ENCODE data around the gene PLEKHG2.
A peak's percentile ranks its signal among the peaks of the same experiment; 100 is the strongest.

PLEKHG2 gene

DNA sequence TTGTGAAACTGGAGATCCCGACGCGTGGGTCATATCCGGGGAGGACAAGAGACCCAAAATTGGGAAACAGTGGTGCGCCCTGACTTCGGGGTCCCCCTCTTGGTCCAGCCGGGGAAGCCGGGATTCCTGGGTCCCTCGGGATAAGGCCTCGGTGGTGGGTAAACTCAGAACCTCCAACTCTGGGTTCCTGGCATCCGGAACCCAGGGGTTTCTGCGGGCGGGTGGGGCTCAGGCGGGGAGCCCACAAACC is 5.1 kb upstream of the PLEKHG2 start:
- no peaks in the 10 kb centered on the region for H3K27me3 Mint-ChIP-seq (ENCODE audit: low read depth)
- peak overlapping the region; percentile 98 for H3K27ac Mint-ChIP-seq
- H3K36me3 Mint-ChIP-seq (ENCODE audit: low read depth), result peaks cover 24% of the 10 kb centered on the region
- peaks cover 47% of the 10 kb centered on the region for H3K4me1 Mint-ChIP-seq (ENCODE audit: low read depth)
- no peaks in the 10 kb centered on the region for H3K9me3 Mint-ChIP-seq
- peak overlapping the region; percentile 96 for H3K4me3 Mint-ChIP-seq

DNA sequence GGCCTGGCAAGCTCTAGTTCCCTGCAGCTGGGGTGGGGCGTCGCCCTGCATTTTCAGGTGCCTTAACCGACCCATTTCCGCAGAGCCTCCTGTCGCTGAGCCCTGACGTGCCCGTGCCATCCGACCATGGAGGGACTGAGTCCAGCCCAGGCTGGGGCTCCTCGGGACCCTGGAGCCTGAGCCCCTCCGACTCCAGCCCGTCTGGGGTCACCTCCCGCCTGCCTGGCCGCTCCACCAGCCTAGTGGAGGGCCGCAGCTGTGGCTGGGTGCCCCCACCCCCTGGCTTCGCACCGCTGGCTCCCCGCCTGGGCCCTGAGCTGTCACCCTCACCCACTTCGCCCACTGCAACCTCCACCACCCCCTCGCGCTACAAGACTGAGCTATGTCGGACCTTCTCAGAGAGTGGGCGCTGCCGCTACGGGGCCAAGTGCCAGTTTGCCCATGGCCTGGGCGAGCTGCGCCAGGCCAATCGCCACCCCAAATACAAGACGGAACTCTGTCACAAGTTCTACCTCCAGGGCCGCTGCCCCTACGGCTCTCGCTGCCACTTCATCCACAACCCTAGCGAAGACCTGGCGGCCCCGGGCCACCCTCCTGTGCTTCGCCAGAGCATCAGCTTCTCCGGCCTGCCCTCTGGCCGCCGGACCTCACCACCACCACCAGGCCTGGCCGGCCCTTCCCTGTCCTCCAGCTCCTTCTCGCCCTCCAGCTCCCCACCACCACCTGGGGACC is 4.6 kb upstream of the PLEKHG2 start:
- H3K27ac Mint-ChIP-seq, result peak overlapping the region; percentile 98
- peaks cover 44% of the 10 kb centered on the region for H3K4me1 Mint-ChIP-seq (ENCODE audit: low read depth)

GRCh38 chr19:39408392-39409207 is 3.9 kb upstream of the PLEKHG2 start:
- Mint-ChIP-seq H3K36me3 (ENCODE audit: low read depth) (peaks cover 24% of the 10 kb centered on the region), H3K4me1 (ENCODE audit: low read depth) (peaks cover 44% of the 10 kb centered on the region), H3K9me3 (no peaks in the 10 kb centered on the region), H3K27me3 (ENCODE audit: low read depth) (no peaks in the 10 kb centered on the region), H3K27ac (peak overlapping the region; percentile 98), H3K4me3 (peak overlapping the region; percentile 96)

More for the DNA sequence above, 4.6 kb upstream of the PLEKHG2 start:
- Mint-ChIP-seq H3K27me3 (ENCODE audit: low read depth) (no peaks in the 10 kb centered on the region), H3K36me3 (ENCODE audit: low read depth) (peaks cover 24% of the 10 kb centered on the region), H3K4me3 (peak overlapping the region; percentile 96), H3K9me3 (no peaks in the 10 kb centered on the region)

- no peaks in the 10 kb centered on the region for H3K27me3 Mint-ChIP-seq (ENCODE audit: low read depth)
- peak overlapping the region; percentile 96 for H3K4me3 Mint-ChIP-seq
- H3K4me1 Mint-ChIP-seq (ENCODE audit: low read depth), result peaks cover 47% of the 10 kb centered on the region
- H3K27ac Mint-ChIP-seq, result peak overlapping the region; percentile 98
- peaks cover 24% of the 10 kb centered on the region for H3K36me3 Mint-ChIP-seq (ENCODE audit: low read depth)
- no peaks in the 10 kb centered on the region for H3K9me3 Mint-ChIP-seq
Measured at GRCh38 chr19:39409208-39410016, 3.1 kb upstream of the PLEKHG2 start.

DNA sequence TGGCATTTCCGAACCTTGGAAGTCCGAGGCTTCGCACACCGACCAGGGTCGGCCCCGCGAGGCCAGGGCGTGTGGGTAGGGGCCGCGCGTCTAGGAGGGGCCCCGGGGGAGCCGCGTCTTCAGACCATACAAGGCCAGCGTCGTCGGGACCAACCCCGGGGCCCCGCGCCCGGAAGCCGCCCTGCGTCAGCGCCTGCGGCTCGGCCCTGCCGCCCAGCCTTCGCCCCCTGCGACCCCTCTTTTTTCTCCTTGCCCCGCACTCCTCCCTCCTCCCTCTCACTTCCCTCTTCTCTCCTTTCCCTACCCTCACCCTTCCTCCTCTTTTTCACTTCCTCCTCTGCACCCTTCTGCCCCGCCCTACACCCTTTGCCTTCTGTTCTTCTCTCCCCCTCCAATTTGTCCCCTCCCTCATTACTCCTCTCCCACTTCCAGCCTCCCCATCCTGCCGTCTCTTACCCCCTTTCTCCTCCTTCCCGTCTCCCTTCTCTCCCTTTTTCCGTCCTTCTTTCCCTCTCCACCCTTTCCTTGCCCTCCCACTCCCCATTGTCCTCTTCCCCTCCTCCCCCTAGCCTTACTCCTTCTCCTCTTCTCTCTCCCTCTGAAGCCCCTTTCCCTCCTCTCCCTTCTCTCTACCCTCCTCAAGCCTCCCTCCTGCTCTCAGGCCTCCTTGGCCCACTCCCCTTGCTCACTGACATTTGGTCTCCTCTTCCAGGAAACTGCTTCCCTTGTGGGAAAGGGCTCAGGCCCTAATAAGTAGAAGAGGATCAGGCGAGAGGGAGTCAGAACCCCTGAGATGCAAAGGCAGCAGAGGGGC is 2.2 kb upstream of the PLEKHG2 start:
- Mint-ChIP-seq H3K9me3 (no peaks in the 10 kb centered on the region), H3K27me3 (ENCODE audit: low read depth) (no peaks in the 10 kb centered on the region), H3K4me3 (peak overlapping the region; percentile 78), H3K36me3 (ENCODE audit: low read depth) (peaks cover 24% of the 10 kb centered on the region), H3K4me1 (ENCODE audit: low read depth) (peaks cover 46% of the 10 kb centered on the region), H3K27ac (peak overlapping the region; percentile 96)

- peak overlapping the region; percentile 96 for H3K27ac Mint-ChIP-seq
- H3K4me3 Mint-ChIP-seq, result peak overlapping the region; percentile 78
- H3K4me1 Mint-ChIP-seq (ENCODE audit: low read depth), result peaks cover 41% of the 10 kb centered on the region
- no peaks in the 10 kb centered on the region for H3K9me3 Mint-ChIP-seq
- H3K27me3 Mint-ChIP-seq (ENCODE audit: low read depth), result no peaks in the 10 kb centered on the region
- H3K36me3 Mint-ChIP-seq (ENCODE audit: low read depth), result peaks cover 24% of the 10 kb centered on the region
Measured at GRCh38 chr19:39410831-39411080, 1.7 kb upstream of the PLEKHG2 start.

DNA sequence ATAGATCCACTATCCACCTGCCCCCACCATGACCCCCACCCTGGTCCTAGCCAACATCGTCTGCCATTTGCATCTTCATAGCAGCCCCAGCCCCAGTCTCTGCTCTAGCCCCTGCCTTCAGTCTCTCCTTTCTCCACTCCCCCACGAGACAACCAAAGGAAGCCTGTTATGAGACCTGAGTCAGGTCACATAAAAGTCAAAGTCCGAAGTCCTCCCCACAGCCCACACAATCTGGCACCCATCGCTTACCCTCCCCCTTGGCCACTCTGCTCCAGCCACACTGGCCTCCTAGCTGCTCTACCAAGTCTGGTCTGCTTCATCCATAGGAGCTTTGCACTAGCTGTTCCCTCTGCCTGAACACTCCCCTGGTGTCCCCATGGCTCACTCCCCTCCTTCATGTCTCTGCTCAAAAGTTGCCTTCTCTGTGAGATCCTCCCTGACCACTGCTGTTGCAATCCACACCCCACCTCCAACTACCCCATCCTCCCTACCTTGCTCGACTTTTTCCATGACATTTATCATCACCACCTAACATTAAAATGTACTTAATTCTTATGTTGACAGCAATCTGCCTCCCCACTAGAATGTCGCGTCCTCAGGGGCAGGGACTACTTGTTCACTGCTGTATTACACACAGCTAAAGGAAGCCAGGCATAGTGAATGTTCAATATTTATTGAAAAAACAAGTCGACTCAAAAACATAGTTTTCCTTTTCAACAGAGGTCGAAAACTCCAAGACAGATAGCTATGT is 1.2 kb upstream of the PLEKHG2 start:
- Mint-ChIP-seq H3K27me3 (ENCODE audit: low read depth) (no peaks in the 10 kb centered on the region), H3K36me3 (ENCODE audit: low read depth) (peaks cover 24% of the 10 kb centered on the region), H3K9me3 (no peaks in the 10 kb centered on the region), H3K27ac (peak overlapping the region; percentile 96), H3K4me1 (ENCODE audit: low read depth) (peaks cover 37% of the 10 kb centered on the region), H3K4me3 (peak overlapping the region; percentile 78)

DNA sequence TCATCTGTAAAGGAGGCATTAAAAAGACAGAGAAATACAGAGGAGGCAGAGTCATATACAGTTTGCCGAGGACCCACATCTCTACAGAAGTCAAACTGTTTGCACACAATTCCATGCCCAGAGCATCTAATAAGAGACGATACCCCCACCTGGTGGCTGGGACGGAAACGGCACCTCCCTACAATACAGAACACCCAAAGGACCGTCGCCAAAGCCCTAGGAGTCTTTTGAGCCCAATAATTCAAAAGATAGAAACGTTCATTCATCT is 703 bp upstream of the PLEKHG2 start:
- peak overlapping the region; percentile 78 for H3K4me3 Mint-ChIP-seq
- peaks cover 36% of the 10 kb centered on the region for H3K4me1 Mint-ChIP-seq (ENCODE audit: low read depth)
- peaks cover 24% of the 10 kb centered on the region for H3K36me3 Mint-ChIP-seq (ENCODE audit: low read depth)
- H3K9me3 Mint-ChIP-seq, result no peaks in the 10 kb centered on the region
- H3K27ac Mint-ChIP-seq, result peak overlapping the region; percentile 96
- H3K27me3 Mint-ChIP-seq (ENCODE audit: low read depth), result no peaks in the 10 kb centered on the region

DNA sequence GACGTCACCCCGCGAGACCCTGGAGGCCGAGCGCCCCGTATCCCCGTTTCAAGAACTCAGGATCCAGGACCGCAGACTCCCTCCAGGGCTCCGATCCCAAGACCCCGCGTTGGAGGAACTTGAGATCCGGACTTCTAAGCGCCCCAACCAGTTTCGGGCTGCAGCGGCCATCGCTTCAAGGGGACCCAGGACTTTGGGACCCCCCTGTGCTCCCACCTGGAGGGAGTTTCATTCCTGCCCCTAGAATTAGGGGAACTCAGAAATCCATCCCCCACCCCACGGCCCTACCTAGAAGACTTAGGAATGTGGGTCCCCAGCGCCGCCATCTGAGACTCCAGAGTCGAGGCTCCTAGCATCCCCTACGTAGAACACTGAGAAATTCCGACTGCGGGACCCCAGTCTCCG is 400 bp downstream of the PLEKHG2 start:
- Mint-ChIP-seq H3K9me3 (no peaks in the 10 kb centered on the region), H3K4me3 (peak overlapping the region; percentile 78), H3K4me1 (ENCODE audit: low read depth) (peaks cover 38% of the 10 kb centered on the region), H3K27ac (peak overlapping the region; percentile 69), H3K27me3 (ENCODE audit: low read depth) (no peaks in the 10 kb centered on the region), H3K36me3 (ENCODE audit: low read depth) (peaks cover 22% of the 10 kb centered on the region)

DNA sequence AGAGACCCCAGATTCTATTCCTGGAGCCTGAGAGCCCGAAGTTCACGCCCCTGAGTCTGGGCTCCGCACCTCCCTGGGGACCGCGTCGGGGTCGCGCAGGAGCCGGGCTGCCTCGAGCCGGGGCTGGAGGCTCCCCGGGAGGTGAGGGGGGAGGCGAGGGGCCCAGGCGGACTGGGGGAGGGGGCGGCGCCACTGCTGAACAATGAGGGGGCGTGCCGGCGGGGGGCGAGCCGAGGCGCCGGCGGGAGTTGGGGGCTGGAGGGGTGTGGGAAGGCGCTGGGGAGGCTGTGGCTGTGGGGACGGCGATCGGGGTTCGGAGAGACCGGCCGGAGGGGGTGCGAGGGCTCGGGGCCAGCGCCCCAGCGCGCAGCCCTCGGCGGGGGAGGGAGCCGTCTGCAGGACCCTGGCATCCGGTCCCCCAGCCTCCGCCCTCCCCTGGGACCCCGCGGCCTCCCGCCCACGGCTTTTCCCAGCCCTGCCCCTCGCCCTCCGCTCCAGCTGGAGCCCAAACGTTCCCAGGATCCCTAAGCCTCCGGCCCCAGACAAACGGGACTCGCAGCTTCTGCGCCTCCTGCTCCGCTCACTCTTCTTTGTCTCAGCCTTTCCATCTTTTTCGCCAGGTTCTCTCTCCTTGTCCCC is 922 bp downstream of the PLEKHG2 start:
- peak overlapping the region; percentile 87 for H3K27ac Mint-ChIP-seq
- H3K27me3 Mint-ChIP-seq (ENCODE audit: low read depth), result no peaks in the 10 kb centered on the region
- peak overlapping the region; percentile 91 for H3K4me3 Mint-ChIP-seq
- H3K4me1 Mint-ChIP-seq (ENCODE audit: low read depth), result peaks cover 38% of the 10 kb centered on the region
- H3K36me3 Mint-ChIP-seq (ENCODE audit: low read depth), result peaks cover 17% of the 10 kb centered on the region
- no peaks in the 10 kb centered on the region for H3K9me3 Mint-ChIP-seq

GRCh38 chr19:39413911-39414608 is 1.6 kb downstream of the PLEKHG2 start:
- H3K4me1 Mint-ChIP-seq (ENCODE audit: low read depth), result peaks cover 33% of the 10 kb centered on the region
- H3K36me3 Mint-ChIP-seq (ENCODE audit: low read depth), result peaks cover 15% of the 10 kb centered on the region

GRCh38 chr19:39415111-39416046 is 2.9 kb downstream of the PLEKHG2 start:
- peaks cover 30% of the 10 kb centered on the region for H3K4me1 Mint-ChIP-seq (ENCODE audit: low read depth)
- no peaks in the 10 kb centered on the region for H3K9me3 Mint-ChIP-seq
- peaks cover 18% of the 10 kb centered on the region for H3K36me3 Mint-ChIP-seq (ENCODE audit: low read depth)
- H3K4me3 Mint-ChIP-seq, result no peak overlapping the region
- no peaks in the 10 kb centered on the region for H3K27me3 Mint-ChIP-seq (ENCODE audit: low read depth)
- no peak overlapping the region for H3K27ac Mint-ChIP-seq

More at GRCh38 chr19:39413911-39414608, 1.6 kb downstream of the PLEKHG2 start:
- peak overlapping the region; percentile 87 for H3K27ac Mint-ChIP-seq
- H3K4me3 Mint-ChIP-seq, result peak overlapping the region; percentile 91
- H3K9me3 Mint-ChIP-seq, result no peaks in the 10 kb centered on the region
- H3K27me3 Mint-ChIP-seq (ENCODE audit: low read depth), result no peaks in the 10 kb centered on the region
